Measurements from ENCODE around the gene NUAK2.

Gene NUAK2

GRCh38 chr1:205346956-205347574 is 25.5 kb upstream of the NUAK2 start:
- no peak for DNase-seq (ENCODE audit: low read depth in 2 of 2)

GRCh38 chr1:205345761-205346160 is 24.2 kb upstream of the NUAK2 start:
- DNase-seq (ENCODE audit: low read depth in 2 of 2): no peak

- DNase-seq (ENCODE audit: low read depth in 2 of 2): no peak
Observed at GRCh38 chr1:205344066-205344928, 22.8 kb upstream of the NUAK2 start.

- DNase-seq (ENCODE audit: low read depth in 2 of 2): no peak
Observed at GRCh38 chr1:205343431-205344065, 22.0 kb upstream of the NUAK2 start.

GRCh38 chr1:205342986-205343385 is 21.4 kb upstream of the NUAK2 start:
- no peak for DNase-seq (ENCODE audit: low read depth in 2 of 2)

GRCh38 chr1:205340676-205341075 is 19.1 kb upstream of the NUAK2 start:
- DNase-seq (ENCODE audit: low read depth in 2 of 2): no peak

GRCh38 chr1:205339717-205340116 is 18.2 kb upstream of the NUAK2 start:
- DNase-seq (ENCODE audit: low read depth in 2 of 2): no peak

GRCh38 chr1:205339197-205339702 is 17.7 kb upstream of the NUAK2 start:
- DNase-seq (ENCODE audit: low read depth in 2 of 2): no peak

GRCh38 chr1:205338011-205338410 is 16.5 kb upstream of the NUAK2 start:
- no peak for DNase-seq (ENCODE audit: low read depth in 2 of 2)

GRCh38 chr1:205337481-205337880 is 15.9 kb upstream of the NUAK2 start:
- no peak for DNase-seq (ENCODE audit: low read depth in 2 of 2)

GRCh38 chr1:205335692-205336091 is 14.1 kb upstream of the NUAK2 start:
- peak; percentile 40 to 62 for DNase-seq (ENCODE audit: low read depth in 2 of 2)

GRCh38 chr1:205332015-205332791 is 10.7 kb upstream of the NUAK2 start:
- DNase-seq (ENCODE audit: low read depth in 2 of 2): no peak

- no peak for DNase-seq (ENCODE audit: low read depth in 2 of 2)
Observed at GRCh38 chr1:205330150-205330549, 8.6 kb upstream of the NUAK2 start.

- no peak for DNase-seq (ENCODE audit: low read depth in 2 of 2)
Observed at GRCh38 chr1:205329719-205330118, 8.2 kb upstream of the NUAK2 start.

GRCh38 chr1:205328476-205328875 is 6.9 kb upstream of the NUAK2 start:
- DNase-seq (ENCODE audit: low read depth in 2 of 2): no peak

- DNase-seq (ENCODE audit: low read depth in 2 of 2): no peak
Observed at GRCh38 chr1:205326812-205327466, 5.4 kb upstream of the NUAK2 start.

GRCh38 chr1:205325334-205325884 is 3.9 kb upstream of the NUAK2 start:
- DNase-seq (ENCODE audit: low read depth in 2 of 2): peak in 1 of 2 donors; percentile 20

- DNase-seq (ENCODE audit: low read depth in 2 of 2): no peak
Observed at GRCh38 chr1:205324781-205325180, 3.2 kb upstream of the NUAK2 start.

GRCh38 chr1:205323794-205324193 is 2.2 kb upstream of the NUAK2 start:
- DNase-seq (ENCODE audit: low read depth in 2 of 2): no peak

GRCh38 chr1:205321959-205322283 is 376 bp upstream of the NUAK2 start:
- no peak for DNase-seq (ENCODE audit: low read depth in 2 of 2)

All from stimulated activated CD8-positive, alpha-beta memory T cell treated with anti-CD3 and anti-CD28 coated beads, Interleukin-7, amount 100 ng/mL, for 1 hour (primary cell).